K562 (cell line): ENCODE results near the gene LMO7. TPM values are rescaled to one million over a fixed set of nuclear protein-coding genes. Genes with fewer than 3 reads are reported as not detected.

Experiments
- ATAC-seq: fragments of 200-7000 bp; cut with Tn5 transposase; 3 replicates; pipeline ENCODE4 v1.9.1; 2020; ENCODE audit warnings: moderate library complexity
- BruUV-seq: library from RNA; stranded (reverse); fragments of 400-500 nt; replicated peaks from 2 replicates; lab custom pipeline; 2021; lab: Mats Ljungman, UMichigan
- CTCF ChIA-PET: fragments of 300-600 bp; formaldehyde crosslinking; extraction: SDS; loops from one replicate; lab custom pipeline; 2021; ENCODE audit warnings: low intra/inter-chr PET ratio; lab: Yijun Ruan, JAX
- POLR2A ChIA-PET: fragments of 300-600, 350-650 bp; sonication (Branson Sonifier 250); formaldehyde crosslinking; extraction: SDS; loops from one replicate; lab custom pipeline; 2021; ENCODE audit warnings: antibody characterized with exemption, inconsistent platforms; lab: Yijun Ruan, JAX
- DNase-seq, 4 experiments: peaks; one replicate each; pipeline versions ENCODE4 v3.0.0 to v3.0.0-alpha.2; 2011 to 2018; ENCODE audit warnings: low spot score in 3 of 4, mixed read lengths in 3 of 4; ENCODE audit errors: extremely low read depth in 1 of 4
- FAIRE-seq: peaks from 2 replicates; lab custom pipeline; 2011; peaks lifted over from hg19 to GRCh38; lab: Jason Lieb, UNC
- H2AFZ ChIP-seq: 2 replicates; pipeline ENCODE4 v1.6.0; 2011; ENCODE audit warnings: low read depth, low read length, control low read depth, inconsistent platforms
- H3K27ac ChIP-seq: fragments of 200-600 bp; 3 replicates; pipeline ENCODE4 v1.8.0; 2011; ENCODE audit warnings: low read depth, mild to moderate bottlenecking, control low read depth, inconsistent platforms, low read length, moderate library complexity, mixed read lengths; ENCODE audit errors: extremely low read depth
- H3K27me3 ChIP-seq, 2 experiments: fragments of 300-600 bp in 1 of 2; 2 replicates in 1 of 2; 3 replicates in 1 of 2; pipeline versions ENCODE4 v1.6.0 to v1.8.0; 2011; ENCODE audit warnings: inconsistent platforms in 2 of 2, low read length in 2 of 2, mild to moderate bottlenecking in 1 of 2, mixed read lengths in 1 of 2, moderate library complexity in 1 of 2; ENCODE audit not compliant: control insufficient read depth in 2 of 2, insufficient read depth in 2 of 2
- H3K36me3 ChIP-seq: fragments of 300-600 bp; 3 replicates; pipeline ENCODE4 v1.8.0; 2011; ENCODE audit warnings: mild to moderate bottlenecking, low read length, inconsistent platforms; ENCODE audit not compliant: control insufficient read depth, insufficient read depth
- H3K4me1 ChIP-seq, 2 experiments: fragments of 200-600 bp in 1 of 2; replicated peaks in 1 of 2; 2 replicates in 1 of 2; 3 replicates in 1 of 2; pipeline versions ENCODE4 v1.5.1 to v1.8.0; 2011; ENCODE audit warnings: inconsistent platforms in 2 of 2, low read length in 2 of 2, mild to moderate bottlenecking in 1 of 2, mixed read lengths in 1 of 2, moderate library complexity in 1 of 2; ENCODE audit not compliant: control insufficient read depth in 2 of 2, insufficient read depth in 2 of 2
- H3K4me2 ChIP-seq: 2 replicates; pipeline ENCODE4 v1.6.1; 2011; ENCODE audit warnings: low read length, control low read depth, inconsistent platforms, mixed read lengths; ENCODE audit not compliant: insufficient read depth
- H3K4me3 ChIP-seq: fragments of 200-600 bp; sonication (generic), shearing (Covaris generic); 2 replicates; pipeline ENCODE4 v1.5.1; 2016; ENCODE audit warnings: control low read depth, inconsistent platforms
- H3K79me2 ChIP-seq: fragments of 200-600 bp; 3 replicates; pipeline ENCODE4 v1.8.0; 2011; ENCODE audit warnings: low read length, inconsistent platforms; ENCODE audit not compliant: control insufficient read depth, insufficient read depth
- H3K9ac ChIP-seq, 2 experiments: 2 replicates each; pipeline versions ENCODE4 v1.6.0 to v1.6.1; 2011; ENCODE audit warnings: low read depth in 2 of 2, low read length in 2 of 2, control low read depth in 1 of 2, inconsistent platforms in 1 of 2, mild to moderate bottlenecking in 1 of 2, mixed read lengths in 1 of 2; ENCODE audit not compliant: insufficient read depth in 1 of 2
- H3K9me1 ChIP-seq: one replicate; pipeline ENCODE4 v1.6.0; 2011; ENCODE audit warnings: inconsistent platforms, mild to moderate bottlenecking, low read length, moderate library complexity; ENCODE audit not compliant: control insufficient read depth, insufficient read depth
- H3K9me3 ChIP-seq: replicated peaks from 2 replicates; pipeline ENCODE4 v1.5.1; 2011; ENCODE audit warnings: low read depth, low read length, inconsistent platforms; ENCODE audit not compliant: control insufficient read depth, insufficient read depth
- H4K20me1 ChIP-seq: replicated peaks from 2 replicates; pipeline ENCODE4 v1.6.1; 2011; ENCODE audit warnings: low read length, inconsistent platforms, mixed read lengths; ENCODE audit not compliant: control insufficient read depth, insufficient read depth
- ATF7 ChIP-seq: fragments of 450-650 bp; IDR thresholded peaks from 2 replicates; pipeline ENCODE4 v1.7.1; 2014; ENCODE audit warnings: mild to moderate bottlenecking, moderate library complexity
- CBX3 ChIP-seq, 2 experiments: IDR thresholded peaks; 1 replicate in 1 of 2; 2 replicates in 1 of 2; pipeline ENCODE4 v1.6.1; 2012; ENCODE audit warnings: inconsistent platforms in 2 of 2, low read length in 2 of 2, borderline replicate concordance in 1 of 2, control low read depth in 1 of 2
- COPS2 ChIP-seq: fragments of 450-650 bp; conservative IDR thresholded peaks from 2 replicates; pipeline ENCODE4 v1.6.1; 2016; ENCODE audit warnings: mild to moderate bottlenecking, moderate library complexity
- FOXK2 ChIP-seq, 2 experiments: fragments of 450-650 bp; IDR thresholded peaks in 1 of 2; conservative IDR thresholded peaks in 1 of 2; 2 replicates each; pipeline ENCODE4 v1.6.1; 2016; ENCODE audit warnings: low read depth in 2 of 2, mild to moderate bottlenecking in 1 of 2
- HIVEP1 ChIP-seq: fragments of 250-450 bp; sonication (Bioruptor Pico); IDR thresholded peaks from 2 replicates; pipeline ENCODE4 v1.4.0; 2020; ENCODE audit warnings: mild to moderate bottlenecking
- KAT8 ChIP-seq: fragments of 450-650 bp; IDR thresholded peaks from 2 replicates; pipeline ENCODE4 v1.6.1; 2016; ENCODE audit warnings: low read depth, mild to moderate bottlenecking
- KLF6 ChIP-seq: fragments of 250-450 bp; sonication (Bioruptor Pico); IDR thresholded peaks from 2 replicates; pipeline ENCODE4 v1.4.0; 2020; ENCODE audit warnings: mild to moderate bottlenecking, moderate library complexity, borderline replicate concordance
- NFYB ChIP-seq: IDR thresholded peaks from 2 replicates; pipeline ENCODE4 v1.6.1; 2011; ENCODE audit warnings: mild to moderate bottlenecking, moderate library complexity; ENCODE audit not compliant: insufficient read length; ENCODE audit errors: extremely low read depth
- ZBED1 ChIP-seq: IDR thresholded peaks from 2 replicates; pipeline ENCODE4 v1.6.1; 2014
- ZNF77 ChIP-seq: fragments of 250-450 bp; sonication (Bioruptor Pico); IDR thresholded peaks from 2 replicates; pipeline ENCODE4 v1.5.0; 2020
- WGBS: fragments of 100-300 bp; shearing (Covaris generic); methylation state at CpG from one replicate; pipeline ENCODE4 v1.1.6; 2016; ENCODE audit warnings: low coverage, mixed read lengths; ENCODE audit not compliant: insufficient coverage; ENCODE audit errors: missing lambda C conversion rate; 5-methylcytosine and 5-hydroxymethylcytosine counted together
- in situ Hi-C: fragments of 300-500 bp; cut with MboI; formaldehyde crosslinking; loops from 4 replicates; pipeline ENCODE4 v1.15.0; 2018; ENCODE audit warnings: inconsistent platforms, mixed read lengths
- intact Hi-C: fragments of 100-400 bp; cut with micrococcal nuclease; formaldehyde crosslinking; loops from 2 replicates; pipeline ENCODE4 v1.14.2; 2022
- polyA plus RNA-seq, 8 experiments: library from polyadenylated mRNA; depleted of rRNA in 4 of 8; stranded (reverse) in 5 of 8; unstranded in 3 of 8; fragments of >200 nt; fragmentation: Nextera tagmentation in 2 of 8; fragmentation: Illumina TruSeq in 1 of 8; extraction: Ambion mirVana in 2 of 8; extraction: Trizol in 1 of 8; gene quantifications; 2 replicates each; pipeline versions ENCODE4 v1.2.1 to v1.2.3, GENCODE V29; 2011 to 2014; ENCODE audit warnings: inconsistent platforms in 1 of 8, missing spikeins in 1 of 8
- total RNA-seq, 7 experiments: library from RNA; depleted of rRNA in 6 of 7; stranded (reverse); fragments of >200 nt in 6 of 7; fragmentation: Illumina TruSeq in 2 of 7; extraction: Trizol in 2 of 7; gene quantifications; 2 replicates each; pipeline versions ENCODE4 v1.2.1 to v1.2.3, GENCODE V29; 2011 to 2021; ENCODE audit warnings: low replicate concordance in 1 of 7
- TF ChIP-seq, protein P1 (sequence below): fragments of 450-650 bp; IDR thresholded peaks from one replicate; pipeline ENCODE4 v1.6.1; 2018; ENCODE audit warnings: mild to moderate bottlenecking, moderate library complexity; ENCODE audit not compliant: partially characterized antibody
- TF ChIP-seq, protein P2 (sequence below): sonication (generic); formaldehyde crosslinking; IDR thresholded peaks from 2 replicates; pipeline ENCODE4 v1.8.0; 2022; ENCODE audit warnings: mild to moderate bottlenecking, low read depth, missing genetic modification reagents
- TF ChIP-seq, protein P3 (sequence below): fragments of 450-650 bp; IDR thresholded peaks from 2 replicates; pipeline ENCODE4 v1.6.1; 2016

LMO7 gene
- total and polyA plus RNA-seq, 9 of the 15 experiments (the other 6 are each of a cell fraction or from before 2014, with no cell fraction given): 0.42 to 4.3 (median 1.7) TPM

DNA sequence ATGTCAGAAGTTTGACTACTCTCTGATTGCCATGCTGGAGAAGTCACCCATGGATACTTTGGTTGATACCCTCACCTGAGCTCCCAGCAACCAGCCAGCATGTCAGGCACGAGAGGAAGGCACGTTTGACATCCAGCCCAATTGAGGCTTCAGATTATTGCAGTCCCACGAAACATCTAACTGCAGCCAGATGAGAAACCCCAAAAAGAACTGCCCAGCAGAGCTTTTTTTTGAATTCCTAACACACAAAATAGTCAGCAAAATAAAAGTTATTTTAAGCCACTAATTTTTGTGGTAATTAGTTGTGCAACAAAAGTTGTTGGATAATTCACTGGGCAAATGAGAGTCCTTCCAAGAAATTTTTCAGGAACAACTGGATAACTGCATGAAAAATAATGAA lies 259.0 kb downstream of the LMO7 start (continued):
- TF ChIP-seq, protein P1, sequence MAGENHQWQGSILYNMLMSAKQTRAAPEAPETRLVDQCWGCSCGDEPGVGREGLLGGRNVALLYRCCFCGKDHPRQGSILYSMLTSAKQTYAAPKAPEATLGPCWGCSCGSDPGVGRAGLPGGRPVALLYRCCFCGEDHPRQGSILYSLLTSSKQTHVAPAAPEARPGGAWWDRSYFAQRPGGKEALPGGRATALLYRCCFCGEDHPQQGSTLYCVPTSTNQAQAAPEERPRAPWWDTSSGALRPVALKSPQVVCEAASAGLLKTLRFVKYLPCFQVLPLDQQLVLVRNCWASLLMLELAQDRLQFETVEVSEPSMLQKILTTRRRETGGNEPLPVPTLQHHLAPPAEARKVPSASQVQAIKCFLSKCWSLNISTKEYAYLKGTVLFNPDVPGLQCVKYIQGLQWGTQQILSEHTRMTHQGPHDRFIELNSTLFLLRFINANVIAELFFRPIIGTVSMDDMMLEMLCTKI: no peak
- TF ChIP-seq, protein P2, sequence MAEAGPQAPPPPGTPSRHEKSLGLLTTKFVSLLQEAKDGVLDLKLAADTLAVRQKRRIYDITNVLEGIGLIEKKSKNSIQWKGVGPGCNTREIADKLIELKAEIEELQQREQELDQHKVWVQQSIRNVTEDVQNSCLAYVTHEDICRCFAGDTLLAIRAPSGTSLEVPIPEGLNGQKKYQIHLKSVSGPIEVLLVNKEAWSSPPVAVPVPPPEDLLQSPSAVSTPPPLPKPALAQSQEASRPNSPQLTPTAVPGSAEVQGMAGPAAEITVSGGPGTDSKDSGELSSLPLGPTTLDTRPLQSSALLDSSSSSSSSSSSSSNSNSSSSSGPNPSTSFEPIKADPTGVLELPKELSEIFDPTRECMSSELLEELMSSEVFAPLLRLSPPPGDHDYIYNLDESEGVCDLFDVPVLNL: no peak
- TF ChIP-seq KAT8: no peak

DNA sequence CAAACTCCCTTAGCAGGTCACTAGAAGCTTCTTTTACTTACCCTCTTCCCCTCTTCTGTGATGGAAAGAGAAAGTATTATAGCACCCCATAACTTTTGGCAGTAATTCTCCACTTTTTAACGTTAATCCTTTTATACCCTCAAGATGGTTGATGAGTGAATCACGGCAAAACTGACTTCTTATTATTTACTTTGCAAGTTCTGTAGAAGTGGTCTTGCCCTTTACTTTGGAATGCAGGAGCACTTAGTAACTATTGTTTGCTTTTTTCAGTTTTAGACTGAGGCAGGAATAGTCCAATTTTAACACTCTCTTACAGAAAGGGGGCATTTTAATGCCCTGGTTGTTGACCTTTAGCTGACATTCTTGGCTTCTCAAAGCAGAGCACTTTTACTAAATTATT lies 260.1 kb downstream of the LMO7 start:
- Histone ChIP-seq H3K4me2 (no peak overlapping the region), H3K36me3 (no peaks in the 10 kb centered on the region), H3K27ac (no peak overlapping the region), H2AFZ (no peak overlapping the region)
- intact Hi-C loops: no loop called here
- CTCF ChIA-PET: no interaction called here
- POLR2A ChIA-PET: no interaction called here
- no TSS peak for BruUV-seq
- 21% methylated on average over 2 of the region's 2 CpGs for WGBS
- no peak for ATAC-seq
- no peak for TF ChIP-seq FOXK2 (conservative IDR thresholded peaks at IDR 0.05 in 1 of 2, IDR thresholded peaks at IDR 0.05 in 1 of 2; ENCODE audit: low read depth in 2 of 2)
- TF ChIP-seq NFYB: no peak
- no peak for TF ChIP-seq KLF6 (CRISPR knock-in tag)
- TF ChIP-seq, protein P3, sequence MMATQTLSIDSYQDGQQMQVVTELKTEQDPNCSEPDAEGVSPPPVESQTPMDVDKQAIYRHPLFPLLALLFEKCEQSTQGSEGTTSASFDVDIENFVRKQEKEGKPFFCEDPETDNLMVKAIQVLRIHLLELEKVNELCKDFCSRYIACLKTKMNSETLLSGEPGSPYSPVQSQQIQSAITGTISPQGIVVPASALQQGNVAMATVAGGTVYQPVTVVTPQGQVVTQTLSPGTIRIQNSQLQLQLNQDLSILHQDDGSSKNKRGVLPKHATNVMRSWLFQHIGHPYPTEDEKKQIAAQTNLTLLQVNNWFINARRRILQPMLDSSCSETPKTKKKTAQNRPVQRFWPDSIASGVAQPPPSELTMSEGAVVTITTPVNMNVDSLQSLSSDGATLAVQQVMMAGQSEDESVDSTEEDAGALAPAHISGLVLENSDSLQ: no peak
- no peak for TF ChIP-seq HIVEP1
- TF ChIP-seq ZBED1: no peak
- no peak for TF ChIP-seq ATF7
- TF ChIP-seq ZNF77: no peak
- no peak for TF ChIP-seq COPS2
- no peak for TF ChIP-seq CBX3 (IDR thresholded peaks at IDR 0.05; ENCODE audit: borderline replicate concordance in 1 of 2, low read length in 2 of 2)
- TF ChIP-seq, all 486 proteins: peak for 0
- H3K9me3 ChIP-seq: no peaks in the 10 kb centered on the region
- H3K4me1 ChIP-seq: no peaks in the 10 kb centered on the region
- DNase-seq: no peak
- in situ Hi-C loops: no loop called here
- no peaks in the 10 kb centered on the region for H3K79me2 ChIP-seq
- FAIRE-seq: no peak
- no peaks in the 10 kb centered on the region for H4K20me1 ChIP-seq
- no peaks in the 10 kb centered on the region for H3K27me3 ChIP-seq
- no peak overlapping the region for H3K9ac ChIP-seq
- H3K4me3 ChIP-seq: no peak overlapping the region
- no peaks in the 10 kb centered on the region for H3K9me1 ChIP-seq
